PFSK-1 (cell line): Measurements from ENCODE around the gene KCNQ1.

ENCODE experiments used
- FOXP2 ChIP-seq: optimal IDR thresholded peaks from 2 replicates; pipeline ENCODE3; 2011; ENCODE audit warnings: borderline replicate concordance, control low read depth, inconsistent platforms; ENCODE audit not compliant: insufficient read depth; ENCODE audit errors: extremely low read length, extremely low read depth
- POLR2AphosphoS5 ChIP-seq: IDR thresholded peaks from 2 replicates; pipeline ENCODE4 v1.6.1; 2012; ENCODE audit warnings: low read depth, mild to moderate bottlenecking, control low read depth, low read length, moderate library complexity
- REST ChIP-seq, 2 experiments: IDR thresholded peaks; 2 replicates each; pipeline versions ENCODE4 v1.6.1 to v1.8.0; 2011 to 2012; ENCODE audit warnings: low read depth in 2 of 2, low read length in 2 of 2, control low read depth in 1 of 2, inconsistent platforms in 1 of 2, mild to moderate bottlenecking in 1 of 2, moderate library complexity in 1 of 2; ENCODE audit not compliant: insufficient read depth in 1 of 2
- SIN3A ChIP-seq: IDR thresholded peaks from 2 replicates; pipeline ENCODE4 v1.6.1; 2012; ENCODE audit warnings: mild to moderate bottlenecking, low read length, moderate library complexity, borderline replicate concordance; ENCODE audit not compliant: insufficient read depth
- TAF1 ChIP-seq: IDR thresholded peaks from 2 replicates; pipeline ENCODE4 v1.6.1; 2012; ENCODE audit warnings: low read length, control low read depth, borderline replicate concordance; ENCODE audit not compliant: insufficient read depth

The KCNQ1 gene

GRCh38 chr11:2401436-2401984 lies 43.3 kb upstream of the KCNQ1 start:
- TF ChIP-seq POLR2AphosphoS5 = 0 out of 2 replicates have a peak, but pooled peaks have one; percentile 18
- no peak for TF ChIP-seq FOXP2
- no peak for TF ChIP-seq TAF1
- no peak for TF ChIP-seq REST (IDR thresholded peaks at IDR 0.05; ENCODE audit: insufficient read depth in 1 of 2, low read depth in 2 of 2, low read length in 2 of 2)
- TF ChIP-seq SIN3A = no peak

- TF ChIP-seq TAF1 (no peak), FOXP2 (no peak), REST (IDR thresholded peaks at IDR 0.05; ENCODE audit: insufficient read depth in 1 of 2, low read depth in 2 of 2, low read length in 2 of 2) (no peak), POLR2AphosphoS5 (no peak), SIN3A (no peak)
Measured at GRCh38 chr11:2402106-2402505, 42.7 kb upstream of the KCNQ1 start.

GRCh38 chr11:2402890-2403645 lies 41.7 kb upstream of the KCNQ1 start:
- TF ChIP-seq FOXP2 = no peak
- no peak for TF ChIP-seq REST (IDR thresholded peaks at IDR 0.05; ENCODE audit: insufficient read depth in 1 of 2, low read depth in 2 of 2, low read length in 2 of 2)
- TF ChIP-seq TAF1 = no peak
- TF ChIP-seq SIN3A = no peak
- no peak for TF ChIP-seq POLR2AphosphoS5

GRCh38 chr11:2404735-2405196 lies 40.0 kb upstream of the KCNQ1 start:
- TF ChIP-seq POLR2AphosphoS5 = no peak
- TF ChIP-seq FOXP2 = no peak
- no peak for TF ChIP-seq SIN3A

GRCh38 chr11:2406451-2406850 lies 38.4 kb upstream of the KCNQ1 start:
- TF ChIP-seq REST (IDR thresholded peaks at IDR 0.05; ENCODE audit: insufficient read depth in 1 of 2, low read depth in 2 of 2, low read length in 2 of 2) (no peak), FOXP2 (no peak), SIN3A (no peak), TAF1 (no peak)
